AG09309 (cell line): ENCODE data around the gene CNN3.

Source experiments
- DNase-seq: peaks from one replicate; pipeline ENCODE4 v3.0.0-alpha.2; 2010; ENCODE audit warnings: low read depth
- H3K4me3 ChIP-seq: 2 replicates; pipeline ENCODE4 v1.5.1; 2011; ENCODE audit warnings: mild to moderate bottlenecking, low read depth, low read length, moderate library complexity; ENCODE audit not compliant: control insufficient read depth
- CTCF ChIP-seq: IDR thresholded peaks from 2 replicates; pipeline ENCODE4 v1.5.1; 2011; ENCODE audit warnings: mild to moderate bottlenecking, low read depth, low read length, inconsistent platforms; ENCODE audit not compliant: insufficient read depth, control insufficient read depth; ENCODE audit errors: missing control alignments

The CNN3 gene

GRCh38 chr1:94907136-94907535 is 19.8 kb downstream of the CNN3 start:
- DNase-seq: no peak
- no peak overlapping the region for H3K4me3 ChIP-seq
- no peak for TF ChIP-seq CTCF

- no peak overlapping the region for H3K4me3 ChIP-seq
- TF ChIP-seq CTCF: no peak
- DNase-seq: no peak
These were observed 20.5 kb downstream of the CNN3 start for GRCh38 chr1:94906382-94906781.

- no peak for DNase-seq
- no peak for TF ChIP-seq CTCF
- no peak overlapping the region for H3K4me3 ChIP-seq
These were observed 21.7 kb downstream of the CNN3 start for GRCh38 chr1:94905207-94905606.

- no peak for DNase-seq
- no peak overlapping the region for H3K4me3 ChIP-seq
- TF ChIP-seq CTCF: no peak
These were observed 23.5 kb downstream of the CNN3 start for GRCh38 chr1:94903280-94904009.

- no peak overlapping the region for H3K4me3 ChIP-seq
- no peak for TF ChIP-seq CTCF
- DNase-seq: no peak
These were observed 25.1 kb downstream of the CNN3 start for GRCh38 chr1:94901841-94902240.

GRCh38 chr1:94899756-94900155 is 27.2 kb downstream of the CNN3 start:
- no peak for DNase-seq
- no peak overlapping the region for H3K4me3 ChIP-seq
- no peak for TF ChIP-seq CTCF
